ENCODE data around the gene RAPGEF1.

DNA sequence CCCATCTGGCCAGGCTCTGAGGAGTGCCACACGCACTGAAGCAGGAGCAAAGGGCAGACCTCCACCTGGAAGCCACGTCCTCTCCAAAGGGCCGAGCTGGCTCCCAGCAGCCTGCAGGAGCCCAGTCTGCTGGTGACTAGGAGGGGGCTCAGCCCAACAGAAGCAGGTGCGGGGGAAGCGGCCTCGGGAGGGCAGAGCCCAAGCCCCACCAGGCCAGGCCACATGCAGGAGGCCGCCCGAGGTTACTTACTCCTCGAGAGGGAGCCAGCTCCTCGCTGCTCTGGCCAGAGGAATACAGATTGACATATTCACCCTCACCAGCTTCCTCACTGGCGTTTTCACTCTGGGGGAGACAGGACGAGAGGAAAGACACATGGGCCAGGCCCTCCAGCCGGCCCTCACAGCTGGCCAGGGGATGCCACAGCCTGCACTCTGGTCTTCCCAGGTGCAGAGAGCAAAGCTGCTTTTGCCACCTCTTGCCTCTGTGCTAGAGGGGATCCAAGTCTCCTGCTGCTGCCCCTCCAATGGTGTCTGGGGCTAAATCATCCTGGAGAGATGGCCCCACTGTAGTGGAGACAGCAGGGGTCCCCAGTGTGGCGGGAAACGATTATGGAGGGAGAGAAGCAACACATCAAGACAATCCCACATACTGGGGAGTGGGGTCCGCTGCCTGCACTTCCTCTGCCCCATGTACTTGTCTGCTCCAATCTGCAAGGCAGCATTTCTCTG lies 136.0 kb downstream of the RAPGEF1 start:
- TF ChIP-seq, protein P1, sequence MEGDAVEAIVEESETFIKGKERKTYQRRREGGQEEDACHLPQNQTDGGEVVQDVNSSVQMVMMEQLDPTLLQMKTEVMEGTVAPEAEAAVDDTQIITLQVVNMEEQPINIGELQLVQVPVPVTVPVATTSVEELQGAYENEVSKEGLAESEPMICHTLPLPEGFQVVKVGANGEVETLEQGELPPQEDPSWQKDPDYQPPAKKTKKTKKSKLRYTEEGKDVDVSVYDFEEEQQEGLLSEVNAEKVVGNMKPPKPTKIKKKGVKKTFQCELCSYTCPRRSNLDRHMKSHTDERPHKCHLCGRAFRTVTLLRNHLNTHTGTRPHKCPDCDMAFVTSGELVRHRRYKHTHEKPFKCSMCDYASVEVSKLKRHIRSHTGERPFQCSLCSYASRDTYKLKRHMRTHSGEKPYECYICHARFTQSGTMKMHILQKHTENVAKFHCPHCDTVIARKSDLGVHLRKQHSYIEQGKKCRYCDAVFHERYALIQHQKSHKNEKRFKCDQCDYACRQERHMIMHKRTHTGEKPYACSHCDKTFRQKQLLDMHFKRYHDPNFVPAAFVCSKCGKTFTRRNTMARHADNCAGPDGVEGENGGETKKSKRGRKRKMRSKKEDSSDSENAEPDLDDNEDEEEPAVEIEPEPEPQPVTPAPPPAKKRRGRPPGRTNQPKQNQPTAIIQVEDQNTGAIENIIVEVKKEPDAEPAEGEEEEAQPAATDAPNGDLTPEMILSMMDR (IDR thresholded peaks at IDR 0.05), result no peak
- TF ChIP-seq POLR2A (IDR thresholded peaks at IDR 0.05), result no peak

Measured in vagina (tissue), 2 donors.